Measurements from ENCODE around the gene SRSF1. TPM values are rescaled to one million over a fixed set of nuclear protein-coding genes. Genes with fewer than 3 reads are reported as not detected.
"Not testable (repeated sequence)": the region's sequence is repeated elsewhere in the genome, so short reads cannot be mapped to it uniquely, and the experiment has no call there.

The SRSF1 gene
- total and polyA plus RNA-seq, 2 donors (not counting 1 experiment from before 2014, with no cell fraction given): 191 to 307 TPM

DNA sequence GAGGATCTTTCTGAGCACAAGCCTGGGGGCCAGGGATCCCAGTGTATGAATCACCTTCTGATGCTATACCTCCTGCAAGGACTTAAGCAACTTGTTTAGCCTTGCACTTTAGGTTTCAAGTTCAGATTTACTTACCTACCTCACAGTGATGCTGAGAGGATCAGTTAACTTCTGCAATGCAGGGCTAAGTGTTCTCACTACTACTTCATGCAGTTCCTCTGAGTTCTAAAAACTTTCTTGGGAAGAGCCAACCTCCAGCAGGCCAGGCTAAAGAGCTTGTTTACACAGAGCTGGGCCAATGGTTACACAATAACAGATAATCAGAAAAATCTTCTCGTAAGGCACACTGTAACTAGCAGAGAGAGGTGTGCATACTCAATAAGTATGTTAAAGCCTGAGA is 32.0 kb downstream of the SRSF1 start:
- H3K27me3 ChIP-seq (ENCODE audit: control insufficient read depth, insufficient read depth, low read length): no peaks in the 10 kb centered on the region
- no peak overlapping the region for H2AFZ ChIP-seq (ENCODE audit: low read length)
- no peaks in the 10 kb centered on the region for H3K9me3 ChIP-seq (ENCODE audit: control insufficient read depth, insufficient read depth, low read depth, low read length)
- H3K4me1 ChIP-seq (ENCODE audit: control insufficient read depth, extremely low read depth, insufficient read depth, low read length): peaks cover 9% of the 10 kb centered on the region
- TF ChIP-seq CTCF (conservative IDR thresholded peaks at IDR 0.05 in 1 of 2, IDR thresholded peaks at IDR 0.05 in 1 of 2; ENCODE audit: low read depth in 1 of 2, low read length in 2 of 2): no peak
- no peak for TF ChIP-seq EZH2 (IDR thresholded peaks at IDR 0.05; ENCODE audit: low read length, missing control alignments)
- peak overlapping the region; percentile 29 for H3K27ac ChIP-seq (ENCODE audit: insufficient read depth, low read length)
- H3K4me3 ChIP-seq (replicated peaks in 1 of 4; ENCODE audit: control extremely low read depth in 1 of 4, insufficient read depth in 1 of 4, low read depth in 3 of 4, low read length in 4 of 4): no peak overlapping the region
- H3K4me2 ChIP-seq (ENCODE audit: extremely low read depth, insufficient read depth, low read length): peak overlapping the region; percentile 32
- H3K9ac ChIP-seq (ENCODE audit: insufficient read depth, low read length): no peak overlapping the region
- H4K20me1 ChIP-seq (ENCODE audit: control insufficient read depth, extremely low read depth, insufficient read depth, low read length): no peaks in the 10 kb centered on the region
- peak; percentile 18 to 62 for DNase-seq (ENCODE audit: low read depth in 2 of 2)
- peaks cover 2% of the 10 kb centered on the region for H3K79me2 ChIP-seq (ENCODE audit: control insufficient read depth, insufficient read depth, low read length)
- peaks cover 11% of the 10 kb centered on the region for H3K36me3 ChIP-seq (ENCODE audit: control insufficient read depth, insufficient read depth, low read length)

DNA sequence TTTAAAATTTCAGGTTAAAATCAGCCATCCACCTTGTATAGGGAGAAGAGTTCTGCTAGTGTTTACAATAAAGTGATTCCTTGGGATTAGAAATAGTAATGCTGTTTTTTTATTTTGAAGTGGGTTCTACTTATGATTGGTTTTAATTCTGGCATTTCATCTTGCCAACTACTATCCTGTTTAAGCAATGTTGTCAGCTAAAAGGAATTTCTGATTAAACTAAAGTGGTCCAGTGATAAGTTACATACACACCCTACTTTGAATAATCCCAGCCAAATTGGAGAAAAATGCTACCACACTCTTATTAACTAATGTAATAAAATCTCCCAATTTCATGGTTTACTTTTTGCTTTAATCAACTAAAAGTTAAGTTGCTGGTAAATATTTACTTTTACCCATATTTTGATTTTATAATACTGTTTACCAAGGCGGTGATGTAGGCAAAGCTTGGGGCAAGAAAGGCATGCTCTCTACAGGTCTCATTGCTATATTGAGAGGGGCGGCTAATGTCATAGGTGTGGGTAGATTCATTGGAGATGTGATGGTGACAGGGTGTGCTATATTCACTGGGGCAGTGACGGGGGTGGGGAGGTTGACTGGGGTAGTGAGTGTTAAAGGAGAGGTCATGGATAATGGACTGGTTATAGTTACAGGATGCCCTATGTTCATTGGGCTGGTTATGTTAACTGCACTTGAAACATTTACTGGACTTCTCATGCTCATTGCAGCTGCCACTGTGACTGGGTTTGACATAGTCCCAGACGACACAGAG is 32.8 kb downstream of the SRSF1 start:
- H3K4me1 ChIP-seq (ENCODE audit: control insufficient read depth, extremely low read depth, insufficient read depth, low read length); H3K9ac ChIP-seq (ENCODE audit: insufficient read depth, low read length); H3K27ac ChIP-seq (ENCODE audit: insufficient read depth, low read length); H4K20me1 ChIP-seq (ENCODE audit: control insufficient read depth, extremely low read depth, insufficient read depth, low read length); DNase-seq (ENCODE audit: low read depth in 2 of 2); H3K9me3 ChIP-seq (ENCODE audit: control insufficient read depth, insufficient read depth, low read depth, low read length); H2AFZ ChIP-seq (ENCODE audit: low read length); H3K79me2 ChIP-seq (ENCODE audit: control insufficient read depth, insufficient read depth, low read length); H3K27me3 ChIP-seq (ENCODE audit: control insufficient read depth, insufficient read depth, low read length); H3K4me3 ChIP-seq (replicated peaks in 1 of 4; ENCODE audit: control extremely low read depth in 1 of 4, insufficient read depth in 1 of 4, low read depth in 3 of 4, low read length in 4 of 4); H3K4me2 ChIP-seq (ENCODE audit: extremely low read depth, insufficient read depth, low read length): not testable (repeated sequence)
- peaks cover 11% of the 10 kb centered on the region for H3K36me3 ChIP-seq (ENCODE audit: control insufficient read depth, insufficient read depth, low read length)

DNA sequence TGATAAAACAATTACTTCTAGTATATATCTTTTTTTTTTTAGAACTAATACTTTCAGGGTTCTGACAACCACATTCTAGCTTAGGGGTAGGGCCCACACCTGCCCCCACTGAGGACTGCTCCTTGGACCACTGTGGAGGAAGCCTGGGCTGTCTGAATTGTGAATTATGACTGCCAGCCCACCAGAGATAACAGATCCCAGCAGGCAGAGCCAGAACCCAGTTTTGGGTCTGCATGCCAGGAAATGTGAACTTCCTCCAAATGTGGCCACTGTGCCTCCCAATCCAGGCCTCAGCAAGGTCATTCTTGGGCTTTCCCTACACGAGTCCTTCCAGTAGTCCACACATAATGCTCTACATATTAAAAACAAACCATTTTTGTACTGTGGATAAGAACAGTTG is 34.9 kb downstream of the SRSF1 start:
- H3K4me1 ChIP-seq (ENCODE audit: control insufficient read depth, extremely low read depth, insufficient read depth, low read length): peaks cover 9% of the 10 kb centered on the region
- peaks cover 9% of the 10 kb centered on the region for H3K36me3 ChIP-seq (ENCODE audit: control insufficient read depth, insufficient read depth, low read length)
- no peak overlapping the region for H3K9ac ChIP-seq (ENCODE audit: insufficient read depth, low read length)
- no peak for DNase-seq (ENCODE audit: low read depth in 2 of 2)
- H3K27me3 ChIP-seq (ENCODE audit: control insufficient read depth, insufficient read depth, low read length): no peaks in the 10 kb centered on the region
- no peak overlapping the region for H3K4me3 ChIP-seq (replicated peaks in 1 of 4; ENCODE audit: control extremely low read depth in 1 of 4, insufficient read depth in 1 of 4, low read depth in 3 of 4, low read length in 4 of 4)
- no peak overlapping the region for H3K27ac ChIP-seq (ENCODE audit: insufficient read depth, low read length)
- no peaks in the 10 kb centered on the region for H4K20me1 ChIP-seq (ENCODE audit: control insufficient read depth, extremely low read depth, insufficient read depth, low read length)
- H3K9me3 ChIP-seq (ENCODE audit: control insufficient read depth, insufficient read depth, low read depth, low read length): no peaks in the 10 kb centered on the region
- H2AFZ ChIP-seq (ENCODE audit: low read length): no peak overlapping the region
- no peak for TF ChIP-seq CTCF (conservative IDR thresholded peaks at IDR 0.05 in 1 of 2, IDR thresholded peaks at IDR 0.05 in 1 of 2; ENCODE audit: low read depth in 1 of 2, low read length in 2 of 2)
- TF ChIP-seq EZH2 (IDR thresholded peaks at IDR 0.05; ENCODE audit: low read length, missing control alignments): no peak
- H3K4me2 ChIP-seq (ENCODE audit: extremely low read depth, insufficient read depth, low read length): no peak overlapping the region
- H3K79me2 ChIP-seq (ENCODE audit: control insufficient read depth, insufficient read depth, low read length): no peaks in the 10 kb centered on the region

All from fibroblast of lung (primary cell).